HepG2 (cell line): ENCODE data around the gene NELFCD. TPM values are rescaled to one million over a fixed set of nuclear protein-coding genes. Genes with fewer than 3 reads are reported as not detected.

ENCODE experiments used
- AKAP8 ChIP-seq: sonication (generic); formaldehyde crosslinking; IDR thresholded peaks from 2 replicates; pipeline ENCODE4 v1.5.1; 2020; ENCODE audit warnings: mild to moderate bottlenecking, missing genetic modification reagents
- ARID2 ChIP-seq: sonication (generic); formaldehyde crosslinking; IDR thresholded peaks from 2 replicates; pipeline ENCODE4 v1.8.1; 2022; ENCODE audit warnings: mild to moderate bottlenecking, missing genetic modification reagents, borderline replicate concordance
- CAMTA2 ChIP-seq: sonication (generic); formaldehyde crosslinking; IDR thresholded peaks from 2 replicates; pipeline ENCODE4 v1.4.0; 2020; ENCODE audit warnings: mild to moderate bottlenecking, missing genetic modification reagents, borderline replicate concordance
- CBFB ChIP-seq: sonication (generic); formaldehyde crosslinking; IDR thresholded peaks from 2 replicates; pipeline ENCODE4 v1.4.0; 2020; ENCODE audit warnings: missing genetic modification reagents
- GZF1 ChIP-seq: sonication (generic); formaldehyde crosslinking; IDR thresholded peaks from 2 replicates; pipeline ENCODE4 v1.5.1; 2020; ENCODE audit warnings: mild to moderate bottlenecking, missing genetic modification reagents
- HOXA7 ChIP-seq: sonication (generic); formaldehyde crosslinking; IDR thresholded peaks from 2 replicates; pipeline ENCODE4 v1.8.1; 2022; ENCODE audit warnings: mild to moderate bottlenecking, missing genetic modification reagents, moderate library complexity
- IRX3 ChIP-seq: sonication (generic); formaldehyde crosslinking; IDR thresholded peaks from 2 replicates; pipeline ENCODE4 v1.8.1; 2023; ENCODE audit warnings: mild to moderate bottlenecking, low read depth, missing genetic modification reagents, borderline replicate concordance
- KLF6 ChIP-seq: IDR thresholded peaks from 2 replicates; pipeline ENCODE4 v1.8.0; 2016; ENCODE audit warnings: missing biosample characterization, missing genetic modification reagents
- NFIC ChIP-seq: IDR thresholded peaks from 2 replicates; pipeline ENCODE4 v1.6.1; 2012; ENCODE audit warnings: mild to moderate bottlenecking, low read length, inconsistent platforms
- NR2F6 ChIP-seq, 2 experiments: IDR thresholded peaks; 2 replicates each; pipeline ENCODE4 v1.6.1; 2016; ENCODE audit warnings: antibody characterized with exemption in 1 of 2, mild to moderate bottlenecking in 1 of 2
- NR3C1 ChIP-seq: sonication (generic); formaldehyde crosslinking; IDR thresholded peaks from 2 replicates; pipeline ENCODE4 v1.4.0; 2020; ENCODE audit warnings: missing genetic modification reagents
- SCMH1 ChIP-seq: sonication (generic); formaldehyde crosslinking; IDR thresholded peaks from 2 replicates; pipeline ENCODE4 v1.9.0; 2021; ENCODE audit warnings: missing genetic modification reagents, mild to moderate bottlenecking, borderline replicate concordance
- WIZ ChIP-seq: sonication (generic); formaldehyde crosslinking; IDR thresholded peaks from 2 replicates; pipeline ENCODE4 v1.5.1; 2020; ENCODE audit warnings: mild to moderate bottlenecking, missing genetic modification reagents
- ZBTB7A ChIP-seq: sonication (generic); formaldehyde crosslinking; IDR thresholded peaks from 2 replicates; pipeline ENCODE4 v1.8.0; 2022; ENCODE audit warnings: mild to moderate bottlenecking, missing genetic modification reagents
- ZKSCAN5 ChIP-seq: sonication (generic); formaldehyde crosslinking; IDR thresholded peaks from 2 replicates; pipeline ENCODE4 v1.5.1; 2020; ENCODE audit warnings: mild to moderate bottlenecking, missing genetic modification reagents
- ZNF335 ChIP-seq: sonication (generic); formaldehyde crosslinking; IDR thresholded peaks from 2 replicates; pipeline ENCODE4 v1.4.0; 2020; ENCODE audit warnings: missing genetic modification reagents
- ZNF33A ChIP-seq: sonication (generic); formaldehyde crosslinking; IDR thresholded peaks from 2 replicates; pipeline ENCODE4 v1.5.1; 2020; ENCODE audit warnings: missing genetic modification reagents, mild to moderate bottlenecking, moderate library complexity, borderline replicate concordance
- ZNF431 ChIP-seq: sonication (generic); formaldehyde crosslinking; IDR thresholded peaks from 2 replicates; pipeline ENCODE4 v1.9.0; 2022; ENCODE audit warnings: missing genetic modification reagents, low read depth, mild to moderate bottlenecking, borderline replicate concordance
- ZNF496 ChIP-seq: sonication (generic); formaldehyde crosslinking; IDR thresholded peaks from 2 replicates; pipeline ENCODE4 v1.8.1; 2023; ENCODE audit warnings: mild to moderate bottlenecking, moderate library complexity, missing genetic modification reagents; ENCODE audit not compliant: insufficient replicate concordance
- ZNF605 ChIP-seq: sonication (generic); formaldehyde crosslinking; IDR thresholded peaks from 2 replicates; pipeline ENCODE4 v1.8.0; 2022; ENCODE audit warnings: mild to moderate bottlenecking, missing genetic modification reagents
- ZNF768 ChIP-seq: sonication (generic); formaldehyde crosslinking; IDR thresholded peaks from 2 replicates; pipeline ENCODE4 v1.4.0; 2020; ENCODE audit warnings: missing genetic modification reagents
- polyA plus RNA-seq, 8 experiments: library from polyadenylated mRNA; depleted of rRNA in 3 of 8; stranded (reverse) in 7 of 8; unstranded in 1 of 8; fragments of >200 nt; fragmentation: Illumina TruSeq in 4 of 8; extraction: Trizol in 4 of 8; gene quantifications; 2 replicates each; pipeline versions ENCODE4 v1.2.1 to v1.2.3, GENCODE V29; 2011 to 2016; ENCODE audit warnings: low read depth in 4 of 8, missing spikeins in 1 of 8, mixed read lengths in 1 of 8; ENCODE audit not compliant: insufficient read depth in 1 of 8
- total RNA-seq, 5 experiments: library from RNA; depleted of rRNA; stranded (reverse); fragments of >200 nt; fragmentation: Illumina TruSeq; extraction: Trizol; gene quantifications; 2 replicates each; pipeline ENCODE4 v1.2.3, GENCODE V29; 2016; ENCODE audit warnings: low read depth in 1 of 5
- TF ChIP-seq, protein P1 (sequence below): sonication (generic); formaldehyde crosslinking; IDR thresholded peaks from 2 replicates; pipeline ENCODE4 v1.8.1; 2023; ENCODE audit warnings: missing genetic modification reagents, mild to moderate bottlenecking, borderline replicate concordance
- TF ChIP-seq, protein P2 (sequence below): sonication (generic); formaldehyde crosslinking; IDR thresholded peaks from 2 replicates; pipeline ENCODE4 v1.4.0; 2020; ENCODE audit warnings: mild to moderate bottlenecking, missing genetic modification reagents
- TF ChIP-seq, protein P3 (sequence below): sonication (generic); formaldehyde crosslinking; IDR thresholded peaks from 2 replicates; pipeline ENCODE4 v1.4.0; 2020; ENCODE audit warnings: missing genetic modification reagents, low read depth, mild to moderate bottlenecking, borderline replicate concordance
- TF ChIP-seq, protein P4 (sequence below): sonication (generic); formaldehyde crosslinking; IDR thresholded peaks from 2 replicates; pipeline ENCODE4 v1.9.0; 2022; ENCODE audit warnings: missing genetic modification reagents, mild to moderate bottlenecking, borderline replicate concordance
- TF ChIP-seq, protein P5 (sequence below): sonication (generic); formaldehyde crosslinking; IDR thresholded peaks from 2 replicates; pipeline ENCODE4 v1.5.0; 2020; ENCODE audit warnings: missing genetic modification reagents

NELFCD gene
- total and polyA plus RNA-seq, 2 of the 13 experiments (the other 11 are each of a cell fraction or from before 2014, with no cell fraction given): 159 to 203 TPM

DNA sequence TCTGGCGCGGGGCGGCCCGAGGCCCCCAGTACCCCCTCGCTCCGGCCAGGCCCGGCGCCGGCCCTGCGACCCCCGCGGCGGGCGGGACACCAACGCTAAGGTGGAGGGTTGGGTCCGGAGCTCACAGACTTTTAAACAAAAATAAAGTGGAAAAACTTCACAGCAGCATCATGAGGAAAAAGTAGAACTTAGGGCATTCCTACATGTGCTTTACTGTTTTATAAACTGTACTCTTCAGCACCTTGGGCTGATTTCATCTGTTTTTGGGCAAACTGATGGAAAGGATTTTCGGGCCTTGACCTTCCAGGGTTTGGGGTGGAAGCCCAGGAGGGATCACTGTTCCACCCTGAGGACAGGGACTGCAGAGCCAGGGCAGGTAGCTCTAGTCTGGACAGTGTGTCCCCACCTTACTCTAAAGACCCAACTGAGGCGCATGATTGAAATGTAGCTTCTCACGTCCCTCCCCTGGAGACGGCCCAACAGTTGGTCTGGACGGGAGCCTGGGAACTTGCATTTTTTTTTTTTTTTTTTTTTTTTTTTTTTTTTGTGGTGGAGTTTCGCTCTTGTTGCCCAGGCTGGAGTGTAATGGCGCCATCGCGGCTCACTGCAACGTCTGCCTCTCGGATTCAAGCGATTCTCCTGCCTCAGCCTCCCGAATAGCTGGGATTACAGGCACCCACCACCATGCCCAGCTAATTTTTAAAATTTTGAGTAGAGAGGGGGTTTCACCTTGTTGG, 740 bp downstream of the NELFCD start (continued):
- TF ChIP-seq CAMTA2 (no peak), ZKSCAN5 (no peak), IRX3 (CRISPR knock-in tag) (0 out of 2 replicates have a peak, but pooled peaks have one; percentile 59), ZBTB7A (CRISPR knock-in tag) (no peak), ZNF431 (CRISPR knock-in tag) (no peak), ZNF33A (no peak), ARID2 (CRISPR knock-in tag) (no peak), AKAP8 (no peak), ZNF335 (CRISPR knock-in tag) (peak; percentile 42; the same call in 1 of the 2 replicates), HOXA7 (CRISPR knock-in tag) (no peak), NR2F6 (IDR thresholded peaks at IDR 0.05) (no peak), NR2F6 (CRISPR knock-in tag; IDR thresholded peaks at IDR 0.05) (no peak), GZF1 (CRISPR knock-in tag) (no peak), ZNF605 (CRISPR knock-in tag) (peak; percentile 75; the same call in 1 of the 2 replicates), ZNF496 (CRISPR knock-in tag) (no peak), NR3C1 (CRISPR knock-in tag) (no peak), CBFB (CRISPR knock-in tag) (no peak), KLF6 (CRISPR knock-in tag) (no peak), NFIC (no peak; the same call in 1 of the 2 replicates), WIZ (CRISPR knock-in tag) (no peak), SCMH1 (CRISPR knock-in tag) (no peak), ZNF768 (CRISPR knock-in tag) (no peak)
- TF ChIP-seq, protein P1, sequence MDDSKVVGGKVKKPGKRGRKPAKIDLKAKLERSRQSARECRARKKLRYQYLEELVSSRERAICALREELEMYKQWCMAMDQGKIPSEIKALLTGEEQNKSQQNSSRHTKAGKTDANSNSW (CRISPR knock-in tag): no peak
- TF ChIP-seq, protein P2, sequence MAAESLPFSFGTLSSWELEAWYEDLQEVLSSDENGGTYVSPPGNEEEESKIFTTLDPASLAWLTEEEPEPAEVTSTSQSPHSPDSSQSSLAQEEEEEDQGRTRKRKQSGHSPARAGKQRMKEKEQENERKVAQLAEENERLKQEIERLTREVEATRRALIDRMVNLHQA (CRISPR knock-in tag): no peak
- TF ChIP-seq, protein P3, sequence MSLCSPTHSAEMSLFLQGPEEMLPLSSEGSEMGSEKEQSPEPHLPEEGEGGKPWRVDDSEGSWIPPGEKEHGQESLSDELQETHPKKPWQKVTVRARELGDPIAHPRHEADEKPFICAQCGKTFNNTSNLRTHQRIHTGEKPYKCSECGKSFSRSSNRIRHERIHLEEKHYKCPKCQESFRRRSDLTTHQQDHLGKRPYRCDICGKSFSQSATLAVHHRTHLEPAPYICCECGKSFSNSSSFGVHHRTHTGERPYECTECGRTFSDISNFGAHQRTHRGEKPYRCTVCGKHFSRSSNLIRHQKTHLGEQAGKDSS (CRISPR knock-in tag): no peak
- TF ChIP-seq, protein P4, sequence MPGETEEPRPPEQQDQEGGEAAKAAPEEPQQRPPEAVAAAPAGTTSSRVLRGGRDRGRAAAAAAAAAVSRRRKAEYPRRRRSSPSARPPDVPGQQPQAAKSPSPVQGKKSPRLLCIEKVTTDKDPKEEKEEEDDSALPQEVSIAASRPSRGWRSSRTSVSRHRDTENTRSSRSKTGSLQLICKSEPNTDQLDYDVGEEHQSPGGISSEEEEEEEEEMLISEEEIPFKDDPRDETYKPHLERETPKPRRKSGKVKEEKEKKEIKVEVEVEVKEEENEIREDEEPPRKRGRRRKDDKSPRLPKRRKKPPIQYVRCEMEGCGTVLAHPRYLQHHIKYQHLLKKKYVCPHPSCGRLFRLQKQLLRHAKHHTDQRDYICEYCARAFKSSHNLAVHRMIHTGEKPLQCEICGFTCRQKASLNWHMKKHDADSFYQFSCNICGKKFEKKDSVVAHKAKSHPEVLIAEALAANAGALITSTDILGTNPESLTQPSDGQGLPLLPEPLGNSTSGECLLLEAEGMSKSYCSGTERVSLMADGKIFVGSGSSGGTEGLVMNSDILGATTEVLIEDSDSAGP: no peak
- TF ChIP-seq, protein P5, sequence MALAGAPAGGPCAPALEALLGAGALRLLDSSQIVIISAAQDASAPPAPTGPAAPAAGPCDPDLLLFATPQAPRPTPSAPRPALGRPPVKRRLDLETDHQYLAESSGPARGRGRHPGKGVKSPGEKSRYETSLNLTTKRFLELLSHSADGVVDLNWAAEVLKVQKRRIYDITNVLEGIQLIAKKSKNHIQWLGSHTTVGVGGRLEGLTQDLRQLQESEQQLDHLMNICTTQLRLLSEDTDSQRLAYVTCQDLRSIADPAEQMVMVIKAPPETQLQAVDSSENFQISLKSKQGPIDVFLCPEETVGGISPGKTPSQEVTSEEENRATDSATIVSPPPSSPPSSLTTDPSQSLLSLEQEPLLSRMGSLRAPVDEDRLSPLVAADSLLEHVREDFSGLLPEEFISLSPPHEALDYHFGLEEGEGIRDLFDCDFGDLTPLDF (CRISPR knock-in tag): no peak
